ENCODE data around the gene MAGIX.

- no peak for TF ChIP-seq CTCF (IDR thresholded peaks at IDR 0.05)
- TF ChIP-seq POLR2A (IDR thresholded peaks at IDR 0.05): no peak
Observed at GRCh38 chrX:49211074-49211473, 48.5 kb downstream of the MAGIX start.
